HG03342 (cell line): ENCODE data around the gene S100A2.
"Not testable (repeated sequence)": the region's sequence is repeated elsewhere in the genome, so short reads cannot be mapped to it uniquely, and the experiment has no call there.

Source experiments
- ATAC-seq: cut with Tn5 transposase; IDR thresholded peaks from one replicate; pipeline ENCODE4 v1.9.1; 2021; ENCODE audit warnings: mild to moderate bottlenecking, moderate library complexity; ENCODE audit not compliant: unreplicated experiment

The S100A2 gene

GRCh38 chr1:153592748-153593147 is 27.1 kb upstream of the S100A2 start:
- no peak for ATAC-seq

GRCh38 chr1:153588482-153588881 is 22.8 kb upstream of the S100A2 start:
- ATAC-seq: no peak

- ATAC-seq: not testable (repeated sequence)
These were observed 22.4 kb upstream of the S100A2 start for GRCh38 chr1:153588033-153588432.

- no peak for ATAC-seq
These were observed 21.7 kb upstream of the S100A2 start for GRCh38 chr1:153587314-153587713.

GRCh38 chr1:153586347-153586746 is 20.7 kb upstream of the S100A2 start:
- ATAC-seq: no peak

- ATAC-seq: no peak
These were observed 19.4 kb upstream of the S100A2 start for GRCh38 chr1:153585006-153585405.

GRCh38 chr1:153583976-153584375 is 18.3 kb upstream of the S100A2 start:
- ATAC-seq: no peak

GRCh38 chr1:153583514-153583913 is 17.9 kb upstream of the S100A2 start:
- ATAC-seq: not testable (repeated sequence)

- not testable (repeated sequence) for ATAC-seq
These were observed 17.2 kb upstream of the S100A2 start for GRCh38 chr1:153582836-153583235.

- no peak for ATAC-seq
These were observed 13.3 kb upstream of the S100A2 start for GRCh38 chr1:153578936-153579335.

GRCh38 chr1:153578490-153578889 is 12.8 kb upstream of the S100A2 start:
- no peak for ATAC-seq

- ATAC-seq: no peak
These were observed 12.0 kb upstream of the S100A2 start for GRCh38 chr1:153577624-153578051.

GRCh38 chr1:153577138-153577537 is 11.5 kb upstream of the S100A2 start:
- ATAC-seq: no peak

GRCh38 chr1:153575497-153575896 is 9.9 kb upstream of the S100A2 start:
- ATAC-seq: not testable (repeated sequence)

- not testable (repeated sequence) for ATAC-seq
These were observed 9.4 kb upstream of the S100A2 start for GRCh38 chr1:153575081-153575491.

- ATAC-seq: no peak
These were observed 7.7 kb upstream of the S100A2 start for GRCh38 chr1:153573351-153573750.

- ATAC-seq: no peak
These were observed 6.9 kb upstream of the S100A2 start for GRCh38 chr1:153572569-153573015.

GRCh38 chr1:153571706-153572105 is 6.1 kb upstream of the S100A2 start:
- ATAC-seq: no peak

- no peak for ATAC-seq
These were observed 5.2 kb upstream of the S100A2 start for GRCh38 chr1:153570874-153571273.

GRCh38 chr1:153569465-153569864 is 3.8 kb upstream of the S100A2 start:
- ATAC-seq: no peak

- no peak for ATAC-seq
These were observed 2.9 kb upstream of the S100A2 start for GRCh38 chr1:153568367-153569099.

- ATAC-seq: no peak
These were observed 2.1 kb upstream of the S100A2 start for GRCh38 chr1:153567621-153568366.
